Activated T-cell treated with anti-CD3 and anti-CD28 coated beads, Interleukin-2, amount 50 U/mL, for 1 hour (primary cell): ENCODE results near the gene CEP76.
"Not testable (repeated sequence)": the region's sequence is repeated elsewhere in the genome, so short reads cannot be mapped to it uniquely, and the experiment has no call there.

Experiments used
- DNase-seq: peaks from one replicate; pipeline ENCODE4 v3.0.0-alpha.2; 2020

Gene CEP76

DNA sequence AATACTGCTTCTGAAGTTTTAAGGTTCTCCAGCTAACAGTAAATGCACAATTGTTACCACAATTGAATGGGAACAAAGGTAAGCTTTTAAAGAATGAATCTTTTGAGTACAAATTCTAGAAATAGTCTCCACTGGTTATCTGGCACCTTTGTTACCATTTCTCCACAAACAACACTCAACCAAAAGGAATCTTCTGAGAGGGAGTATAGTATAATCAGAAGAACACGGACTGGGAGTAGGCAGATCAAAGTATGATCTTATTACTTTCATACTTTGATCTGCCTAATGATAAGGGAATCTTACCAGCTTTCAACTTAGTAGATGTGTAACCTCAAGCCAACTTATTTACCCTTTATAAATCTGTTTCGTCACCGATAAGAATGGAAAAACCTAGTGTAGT lies 1.4 kb downstream of the CEP76 start:
- no peak for DNase-seq

DNA sequence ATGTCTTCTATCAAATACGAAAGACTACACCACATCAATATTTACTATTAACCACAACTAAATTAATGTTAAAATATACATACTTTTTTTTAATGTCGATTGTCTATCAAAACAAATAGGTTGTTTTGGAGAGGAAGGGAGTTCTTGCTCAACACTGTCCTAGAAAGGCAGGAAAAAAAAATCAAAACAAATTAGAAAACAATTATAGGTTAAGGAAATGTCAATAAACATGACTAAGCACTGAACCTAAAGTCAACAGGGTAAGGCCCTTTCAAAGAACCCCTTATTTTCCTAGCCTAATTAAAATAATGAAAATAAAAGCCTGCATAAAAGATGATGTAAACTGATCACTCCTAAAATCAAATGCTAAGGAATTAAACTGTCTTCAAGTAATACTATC lies 2.8 kb downstream of the CEP76 start:
- no peak for DNase-seq

DNA sequence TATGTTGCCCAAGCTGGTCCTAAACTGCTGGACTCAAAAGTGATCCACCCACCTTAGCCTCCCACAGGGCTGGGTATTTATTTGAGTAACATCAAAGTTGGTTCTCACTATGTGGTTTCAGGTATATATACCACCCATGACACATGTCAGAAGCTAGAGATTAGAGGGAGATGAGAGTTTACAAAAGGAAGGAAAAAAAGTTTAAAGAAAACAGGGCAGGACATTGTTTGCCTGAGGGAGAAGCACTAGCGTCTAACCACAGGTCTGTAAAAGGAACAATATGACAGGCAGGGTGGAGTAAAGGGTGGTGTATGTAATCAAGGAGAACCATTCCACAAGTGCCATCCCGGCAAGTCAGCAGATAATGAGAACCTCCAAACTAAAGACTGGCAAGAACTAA lies 8.5 kb downstream of the CEP76 start:
- DNase-seq, result no peak

- no peak for DNase-seq
Measured at GRCh38 chr18:12692206-12692605, 10.3 kb downstream of the CEP76 start.

GRCh38 chr18:12689256-12689850 lies 13.2 kb downstream of the CEP76 start:
- DNase-seq, result no peak

DNA sequence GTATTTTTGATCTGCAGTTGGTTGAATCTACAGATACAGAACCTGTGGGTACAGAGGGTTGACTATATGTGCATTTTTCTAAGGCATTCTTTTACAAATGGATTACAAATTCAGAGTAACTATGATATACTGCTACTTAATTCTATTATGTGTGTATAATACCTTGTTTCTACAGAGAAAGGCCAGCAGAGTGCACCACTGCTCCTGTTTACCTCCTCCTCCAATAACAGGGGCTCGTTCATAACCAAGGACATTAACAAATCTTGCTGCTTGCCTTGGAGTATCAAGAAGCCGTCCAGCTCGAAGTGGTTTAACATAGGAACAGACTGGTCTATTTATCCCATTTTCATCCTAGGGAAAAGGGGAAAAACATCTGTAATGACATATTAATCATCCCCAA lies 16.4 kb downstream of the CEP76 start:
- no peak for DNase-seq

GRCh38 chr18:12679183-12679786 lies 23.2 kb downstream of the CEP76 start:
- no peak for DNase-seq

DNA sequence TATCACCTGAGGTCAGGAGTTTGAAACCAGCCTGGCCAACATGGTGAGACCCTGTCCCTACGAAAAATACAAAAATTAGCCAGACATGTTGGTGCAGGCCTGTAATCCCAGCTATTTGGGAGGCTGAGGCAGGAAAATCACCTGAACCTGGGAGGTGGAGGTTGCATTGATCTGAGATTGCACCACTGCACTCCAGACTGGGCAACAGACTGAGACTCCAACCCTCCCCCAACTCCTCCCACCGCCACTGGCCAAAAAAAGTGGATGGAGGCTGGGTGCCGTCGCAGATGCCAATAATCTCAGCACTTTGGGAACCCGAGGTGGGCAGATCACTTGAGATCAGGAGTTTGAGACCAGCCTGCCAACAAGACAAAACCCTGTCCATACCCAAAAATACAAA lies 34.5 kb downstream of the CEP76 start:
- DNase-seq, result no peak

DNA sequence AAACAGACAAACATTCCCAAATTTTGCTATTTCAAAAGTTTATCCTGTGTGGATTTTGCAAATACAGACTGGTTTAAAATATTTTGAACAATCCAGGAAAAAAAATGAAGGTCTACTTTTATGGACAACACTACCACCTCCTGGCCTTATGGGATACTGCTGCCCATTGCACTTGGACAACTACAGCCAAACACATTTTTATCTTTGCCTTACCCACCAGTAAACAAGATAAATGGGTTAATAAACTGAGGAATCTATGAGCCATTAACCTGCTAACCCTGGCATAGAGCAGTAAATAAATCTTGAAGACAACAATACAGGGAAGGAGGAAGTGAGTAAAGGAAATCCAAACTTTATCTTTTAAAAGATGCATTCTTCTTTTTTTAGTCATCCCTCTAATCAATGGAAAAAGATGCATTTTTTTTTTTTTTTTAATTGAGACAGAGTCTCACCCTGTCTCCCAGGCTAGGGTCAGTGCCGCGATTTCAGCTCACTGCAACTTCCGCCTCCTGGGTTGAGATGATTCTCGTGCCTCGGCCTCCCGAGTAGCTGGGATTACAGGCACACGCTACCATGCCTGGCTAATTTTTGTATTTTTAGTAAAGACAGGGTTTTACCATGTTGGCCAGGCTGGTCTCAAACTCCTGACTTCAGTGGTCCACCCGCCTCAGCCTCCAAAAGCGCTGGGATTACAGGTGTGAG lies 42.5 kb downstream of the CEP76 start:
- peak; percentile 27 for DNase-seq

GRCh38 chr18:12658426-12659138 lies 43.9 kb downstream of the CEP76 start:
- DNase-seq, result no peak

DNA sequence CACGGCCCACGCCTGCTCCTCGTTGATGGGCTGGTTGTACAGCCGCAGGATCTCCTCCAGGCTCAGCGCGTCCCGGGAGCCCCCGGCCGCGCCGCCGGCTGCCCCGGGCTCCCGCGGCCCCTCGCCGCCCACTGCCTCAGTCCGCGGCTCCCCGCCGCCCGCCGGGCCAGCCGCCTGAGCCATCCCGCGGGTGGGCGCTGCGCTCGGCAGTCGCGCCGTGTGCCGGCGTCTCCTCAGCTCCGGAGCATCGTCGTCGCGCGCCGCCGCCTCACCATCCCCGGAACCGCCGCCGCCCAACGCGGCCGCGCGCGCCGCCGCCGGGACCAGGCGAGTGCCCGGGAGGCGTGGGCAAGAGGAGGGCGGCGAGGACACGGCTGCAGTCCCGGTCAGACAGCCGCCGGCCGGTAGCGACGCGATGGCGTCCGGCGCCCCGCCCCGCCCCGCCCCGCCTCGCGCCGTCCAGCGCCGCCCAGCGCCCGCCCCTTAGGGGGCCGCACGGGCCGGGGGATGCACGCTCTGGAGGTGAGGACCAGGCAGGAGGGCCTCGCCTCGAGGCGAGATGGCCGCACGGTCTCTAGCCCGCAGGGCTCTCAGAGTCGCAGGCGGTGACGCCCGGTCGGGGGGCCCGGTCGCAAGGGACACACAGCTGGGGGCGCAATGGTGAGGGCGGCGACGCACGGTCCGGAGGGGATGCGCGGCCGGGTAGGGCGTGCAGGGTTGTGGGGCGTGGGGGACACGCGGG lies 44.7 kb downstream of the CEP76 start, which contains the start of gene SPIRE1:
Gene SPIRE1 (minus strand): TSS at position 424 of the 742 bp plus-strand sequence. CDS start 241 bp downstream, at position 183.
- peak; percentile 60 for DNase-seq

- DNase-seq, result peak; percentile 24
Measured at GRCh38 chr18:12656938-12657683, 45.4 kb downstream of the CEP76 start.

- no peak for DNase-seq
Measured at GRCh38 chr18:12656605-12656937, 46.0 kb downstream of the CEP76 start.

DNA sequence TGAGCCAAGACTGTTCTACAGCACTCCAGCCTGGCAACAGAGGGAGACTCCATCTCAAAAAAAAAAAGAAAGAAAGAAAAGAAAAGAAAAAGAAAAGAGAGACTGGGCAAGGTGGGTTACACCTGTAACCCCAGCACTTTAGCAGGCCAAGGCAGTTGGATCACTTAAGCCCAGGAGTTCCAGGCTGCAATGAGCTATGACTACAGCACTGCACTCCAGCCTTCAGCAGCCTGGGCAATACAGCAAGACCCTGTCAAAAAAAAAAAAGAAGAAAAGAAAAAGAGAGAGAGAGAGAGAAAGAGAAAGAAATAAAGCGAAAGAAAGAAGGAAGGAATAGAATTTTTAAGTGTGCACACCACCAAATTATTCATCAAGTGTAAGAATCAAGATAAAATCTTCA lies 47.6 kb downstream of the CEP76 start:
- DNase-seq, result no peak

DNA sequence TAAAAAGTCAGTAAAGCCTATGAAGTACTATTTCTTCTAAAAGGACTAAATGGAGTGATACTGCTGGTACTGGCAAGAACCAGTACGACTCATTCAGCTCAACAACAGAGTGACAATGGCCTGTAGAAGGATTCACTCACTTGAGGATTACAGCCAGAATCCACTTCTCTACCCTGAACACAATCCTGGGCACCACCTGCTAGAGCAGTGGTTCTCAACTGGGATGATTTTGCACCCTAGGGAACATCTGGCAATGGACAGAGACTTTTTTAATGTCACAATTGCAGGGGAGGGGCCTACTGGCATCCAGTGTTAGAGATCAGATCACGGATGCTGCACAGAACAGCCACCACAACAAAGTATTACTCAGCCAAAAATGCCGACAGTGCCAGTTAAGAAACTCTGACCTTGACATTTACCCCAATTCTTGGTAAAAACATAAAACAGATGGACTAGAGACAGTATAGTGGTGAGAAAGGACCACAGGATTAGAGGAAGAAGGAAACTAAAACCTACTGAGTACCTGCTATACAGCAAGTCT lies 49.6 kb downstream of the CEP76 start:
- DNase-seq, result no peak

GRCh38 chr18:12651651-12652050 lies 50.9 kb downstream of the CEP76 start:
- DNase-seq, result no peak

DNA sequence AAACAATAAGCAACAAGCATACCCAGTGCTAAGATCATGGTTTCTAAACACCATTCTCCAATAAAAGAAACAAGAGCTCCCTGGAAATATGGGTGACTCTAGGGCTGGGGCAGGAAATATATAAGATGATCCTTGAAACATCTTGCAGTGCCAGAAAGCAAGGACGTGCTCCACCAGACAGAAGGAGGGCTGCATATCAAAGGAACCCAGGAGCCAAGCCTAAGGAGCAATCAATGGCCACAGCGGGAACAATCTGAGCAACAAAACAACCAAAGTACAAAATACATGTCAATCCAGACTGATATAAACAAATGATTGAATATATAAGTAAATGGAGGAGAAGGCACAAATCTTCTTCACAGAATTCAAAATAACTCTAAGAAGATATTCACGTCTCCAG lies 54.8 kb downstream of the CEP76 start:
- DNase-seq, result no peak

DNA sequence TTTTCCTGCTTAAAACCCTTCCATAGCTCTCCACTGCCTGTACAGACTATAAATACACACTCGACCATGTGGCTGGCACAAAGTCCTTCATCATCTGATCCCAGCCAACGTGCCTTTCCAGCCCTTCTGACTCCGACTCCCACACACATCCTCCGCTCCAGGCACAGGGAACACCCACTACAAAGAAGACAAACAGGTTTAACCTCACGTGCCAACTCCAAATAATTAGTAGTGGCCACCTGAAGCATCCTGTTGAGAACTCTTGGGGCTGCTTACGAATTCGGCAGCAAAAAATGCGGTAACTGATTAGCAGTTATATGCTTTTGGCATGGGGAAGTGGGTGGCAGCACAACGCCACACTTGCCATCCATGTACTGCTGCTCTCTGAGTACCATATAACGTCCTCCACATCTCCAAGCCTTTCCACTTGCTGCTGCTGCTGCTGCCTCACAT lies 56.7 kb downstream of the CEP76 start:
- DNase-seq, result no peak

DNA sequence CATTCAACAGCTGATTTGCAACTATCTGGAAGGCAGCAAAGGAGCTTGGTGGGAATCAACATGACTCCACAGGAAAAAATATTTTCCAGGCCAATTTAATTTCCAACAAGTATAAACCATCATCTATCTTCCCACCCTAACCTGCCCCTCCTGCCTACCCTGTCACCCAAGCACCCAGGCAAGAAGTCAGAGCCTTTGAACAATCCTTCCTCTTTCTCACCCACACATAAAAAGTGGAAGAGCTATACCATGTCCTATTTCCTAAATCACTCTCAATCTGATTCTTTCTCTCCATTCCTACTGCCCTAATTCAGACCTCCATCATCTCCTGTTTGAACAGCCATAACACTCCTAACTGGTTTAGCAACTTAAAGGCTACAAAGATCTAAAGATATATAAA lies 57.3 kb downstream of the CEP76 start:
- no peak for DNase-seq

GRCh38 chr18:12643756-12644155 lies 58.8 kb downstream of the CEP76 start:
- DNase-seq, result not testable (repeated sequence)

- no peak for DNase-seq
Measured at GRCh38 chr18:12640881-12641200, 61.7 kb downstream of the CEP76 start.
